HG02970 (cell line): ENCODE results near the gene ADGRD1.
"Not testable (repeated sequence)": the region's sequence is repeated elsewhere in the genome, so short reads cannot be mapped to it uniquely, and the experiment has no call there.

ENCODE experiments used
- ATAC-seq: cut with Tn5 transposase; IDR thresholded peaks from one replicate; pipeline ENCODE4 v1.9.1; 2021; ENCODE audit warnings: mild to moderate bottlenecking, moderate library complexity, moderate number of reproducible peaks; ENCODE audit not compliant: unreplicated experiment, low FRiP score

ADGRD1 gene

GRCh38 chr12:130953771-130954543, at the start of gene ADGRD1:
TSS of gene ADGRD1 (plus strand) at chr12:130953907. CDS start at chr12:130954466, 559 bp downstream.
- ATAC-seq, result no peak

GRCh38 chr12:130904064-130904463, 49.6 kb upstream of the ADGRD1 start:
- no peak for ATAC-seq

- ATAC-seq, result not testable (repeated sequence)
Measured at GRCh38 chr12:130904936-130905455, 48.7 kb upstream of the ADGRD1 start.

DNA sequence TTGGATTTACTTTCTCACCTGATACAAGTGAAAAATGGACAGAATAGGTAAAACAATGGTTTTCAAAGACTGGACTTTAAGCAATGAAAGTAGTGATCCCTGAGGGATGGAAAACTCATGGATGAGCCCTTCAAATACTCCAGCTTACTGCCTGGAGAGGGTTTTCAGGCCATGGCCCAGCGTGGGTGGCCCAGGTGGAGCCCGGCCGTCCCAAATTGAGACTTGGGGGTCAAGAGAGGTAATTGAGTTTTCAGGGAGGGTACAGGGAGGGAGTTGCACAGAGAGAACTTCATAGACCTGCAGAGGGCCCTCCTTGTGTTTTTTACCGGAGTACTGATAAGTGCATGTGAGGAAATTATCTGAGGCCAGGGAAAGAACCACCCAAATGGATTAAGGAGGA, 44.6 kb upstream of the ADGRD1 start:
- no peak for ATAC-seq

DNA sequence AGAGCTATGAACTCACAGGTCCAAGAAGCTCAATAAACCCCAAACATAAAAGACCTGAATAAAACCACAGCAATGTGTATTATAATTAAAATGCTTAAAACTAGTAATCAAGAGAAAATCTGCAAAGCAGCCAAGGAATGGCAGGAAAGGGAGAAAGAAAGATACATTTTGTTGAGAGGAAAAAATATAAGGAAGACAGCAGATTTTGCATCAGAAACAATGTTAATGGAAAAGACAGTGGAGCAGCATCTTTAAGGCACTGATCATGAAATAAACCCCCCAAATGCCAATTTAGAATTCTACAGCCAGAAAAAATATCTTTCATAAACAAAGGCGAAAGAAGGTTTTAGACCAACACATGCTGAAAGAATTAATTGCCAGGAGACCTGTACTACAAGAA, 42.5 kb upstream of the ADGRD1 start:
- no peak for ATAC-seq

DNA sequence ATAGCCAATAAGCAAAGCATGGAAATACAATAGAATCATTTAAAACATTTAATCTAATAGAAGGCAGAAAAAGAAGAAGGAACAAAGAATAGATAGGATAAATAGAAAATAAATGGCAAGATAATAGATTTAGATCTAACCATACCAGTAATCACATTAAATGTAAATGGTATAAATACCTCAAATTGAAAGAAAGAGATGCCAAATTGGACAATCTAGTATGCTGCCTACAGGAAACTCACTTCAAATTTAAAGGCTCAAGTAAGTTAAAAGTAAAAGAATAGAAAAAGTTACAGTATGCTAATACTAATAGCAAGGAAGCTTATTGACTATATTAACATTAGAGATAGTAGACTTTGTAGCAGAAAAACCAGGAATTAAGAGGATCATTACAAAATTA, 41.8 kb upstream of the ADGRD1 start:
- no peak for ATAC-seq

GRCh38 chr12:130916241-130916911, 37.3 kb upstream of the ADGRD1 start:
- ATAC-seq, result no peak

- no peak for ATAC-seq
Measured at GRCh38 chr12:130917607-130918006, 36.1 kb upstream of the ADGRD1 start.

- no peak for ATAC-seq
Measured at GRCh38 chr12:130919086-130919485, 34.6 kb upstream of the ADGRD1 start.

- ATAC-seq, result no peak
Measured at GRCh38 chr12:130920119-130920703, 33.5 kb upstream of the ADGRD1 start.

- ATAC-seq, result no peak
Measured at GRCh38 chr12:130920723-130921381, 32.9 kb upstream of the ADGRD1 start.

- ATAC-seq, result no peak
Measured at GRCh38 chr12:130922511-130922953, 31.2 kb upstream of the ADGRD1 start.

- ATAC-seq, result no peak
Measured at GRCh38 chr12:130924966-130925665, 28.6 kb upstream of the ADGRD1 start.

DNA sequence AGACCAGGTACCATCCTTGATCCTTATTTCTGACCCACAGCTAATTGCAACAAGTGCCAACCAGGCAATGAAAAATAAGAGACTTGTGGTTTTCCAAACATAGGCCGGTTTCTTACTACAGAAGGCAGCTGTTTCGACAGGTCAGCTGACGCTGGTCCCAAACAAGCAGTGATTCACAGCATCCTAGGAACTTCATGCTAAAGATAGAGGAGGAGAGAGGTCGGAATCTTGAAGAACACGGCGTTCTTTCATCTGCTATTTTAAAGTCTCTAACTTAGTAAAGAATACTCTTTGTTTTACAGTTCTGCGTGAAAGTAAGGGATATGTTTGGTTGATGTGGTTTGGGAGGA, 28.1 kb upstream of the ADGRD1 start:
- no peak for ATAC-seq

GRCh38 chr12:130929363-130929762, 24.3 kb upstream of the ADGRD1 start:
- no peak for ATAC-seq

DNA sequence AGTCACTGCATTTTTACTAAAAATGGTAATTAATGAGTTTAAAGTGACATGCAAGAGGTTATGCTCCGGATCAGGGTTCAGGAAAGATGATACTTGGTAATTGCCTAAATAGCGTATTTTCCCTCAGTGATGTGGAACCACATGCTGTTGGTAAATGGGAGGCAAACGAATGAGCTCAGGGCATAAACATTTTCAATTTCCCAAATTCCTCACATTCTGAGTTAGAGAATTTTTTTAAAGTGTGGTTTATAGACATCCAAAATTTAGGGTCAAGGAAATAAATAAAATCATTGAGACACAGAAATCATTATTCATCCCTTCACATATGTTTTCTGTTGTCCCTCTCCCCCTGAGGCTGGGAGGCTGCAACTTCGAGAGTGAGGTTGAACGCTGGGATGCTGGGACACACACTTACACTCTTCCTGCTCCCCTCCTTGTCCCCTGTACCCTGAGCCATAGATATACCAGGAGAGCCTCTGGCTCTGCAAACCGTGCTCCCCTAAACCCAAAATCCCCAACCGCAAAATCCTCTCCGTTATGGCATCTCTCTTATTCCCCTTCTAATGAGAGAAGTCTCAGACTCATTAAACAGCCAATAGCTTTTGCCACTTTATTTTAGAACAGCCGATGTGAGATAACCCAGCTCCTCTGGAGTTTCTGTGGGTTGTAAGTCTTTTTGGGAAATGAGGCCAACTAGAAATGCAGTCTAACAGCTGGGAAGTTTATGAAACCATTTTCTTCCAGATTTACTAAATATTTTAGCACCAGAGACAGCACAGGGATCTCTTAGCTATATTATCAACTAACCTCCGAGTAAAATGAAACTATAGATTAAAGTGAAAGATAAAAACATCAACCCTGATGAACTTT, 21.4 kb upstream of the ADGRD1 start:
- ATAC-seq, result no peak

DNA sequence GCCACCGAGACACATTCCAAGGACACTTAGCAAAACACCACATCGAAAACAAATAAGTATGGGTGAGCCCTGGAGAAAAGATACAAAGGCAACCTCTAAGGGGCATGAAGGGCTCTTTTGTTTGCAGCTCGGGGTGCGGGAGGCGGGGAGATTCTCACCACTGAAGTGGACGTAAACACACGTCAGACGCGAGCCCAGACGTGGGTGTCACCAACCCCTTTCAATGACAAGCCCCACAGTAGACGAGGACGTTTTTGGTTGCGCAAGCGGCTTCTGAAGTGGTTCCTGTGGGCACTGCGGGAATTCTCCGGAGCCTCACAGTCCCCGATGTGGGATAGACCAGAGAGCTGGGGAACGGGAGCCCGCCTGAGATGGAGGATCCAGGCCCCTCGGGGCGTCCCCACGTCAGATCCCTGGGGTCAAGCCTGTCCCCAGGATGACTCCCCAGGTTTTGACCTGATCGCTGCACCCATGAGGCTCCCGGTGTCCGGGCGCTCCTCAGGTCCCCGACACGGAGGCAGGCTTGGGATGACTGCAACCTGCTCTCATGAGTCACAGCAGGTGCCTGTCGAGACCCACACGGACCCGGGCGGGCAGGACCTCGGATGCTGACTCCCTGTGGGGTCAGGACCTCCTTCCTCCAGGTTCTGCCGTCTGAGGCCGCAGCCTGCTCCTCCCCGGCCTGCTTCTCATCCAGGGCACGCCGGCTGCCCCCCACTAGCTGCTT, 20.3 kb upstream of the ADGRD1 start:
- no peak for ATAC-seq

DNA sequence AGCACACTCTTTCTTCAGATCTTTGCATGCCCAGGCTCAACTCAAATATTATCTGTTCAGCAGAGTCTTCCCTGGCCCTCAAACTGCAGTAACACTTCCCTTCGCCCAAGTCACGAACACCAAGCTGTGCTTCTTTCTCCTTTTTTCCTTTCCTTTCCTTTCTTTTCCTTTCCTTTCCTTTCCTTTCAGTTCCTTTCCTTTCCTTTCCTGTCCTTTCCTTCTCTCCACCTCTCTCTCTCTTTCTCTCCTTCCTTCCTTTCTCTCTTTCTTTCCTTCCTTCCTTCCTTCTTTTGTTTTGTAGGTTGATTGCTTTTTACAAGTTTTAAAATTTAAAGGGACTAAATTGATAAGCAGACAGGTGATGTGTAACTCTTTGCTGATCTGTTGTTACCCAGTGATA, 19.0 kb upstream of the ADGRD1 start:
- no peak for ATAC-seq

GRCh38 chr12:130936561-130936960, 17.1 kb upstream of the ADGRD1 start:
- ATAC-seq, result no peak
